Measurements from ENCODE around the gene CELF6.

DNA sequence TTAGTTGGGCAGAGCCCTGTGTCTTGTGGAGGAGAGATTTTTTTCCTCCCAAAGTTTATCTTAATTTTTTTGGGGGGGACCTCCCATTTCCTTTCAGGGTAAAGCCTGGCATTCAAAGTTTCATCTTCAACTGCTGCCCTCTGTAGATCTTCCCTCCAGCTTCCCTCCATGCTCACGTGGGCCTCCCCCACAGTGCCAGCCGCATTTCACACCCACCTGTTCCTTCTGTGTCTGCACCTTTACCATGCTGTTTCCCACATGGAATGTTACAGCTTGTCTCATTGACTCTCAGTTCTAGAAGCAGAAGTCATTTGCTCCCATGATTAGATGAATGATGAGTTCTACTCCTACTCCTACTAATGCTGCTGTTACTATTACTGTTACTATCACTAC, 6.5 kb downstream of the CELF6 start:
- TF ChIP-seq POLR2AphosphoS5 (IDR thresholded peaks at IDR 0.05; ENCODE audit: low read depth) (no peak), REST (IDR thresholded peaks at IDR 0.05; ENCODE audit: insufficient replicate concordance, low read depth) (no peak)
- TF ChIP-seq, protein P1, sequence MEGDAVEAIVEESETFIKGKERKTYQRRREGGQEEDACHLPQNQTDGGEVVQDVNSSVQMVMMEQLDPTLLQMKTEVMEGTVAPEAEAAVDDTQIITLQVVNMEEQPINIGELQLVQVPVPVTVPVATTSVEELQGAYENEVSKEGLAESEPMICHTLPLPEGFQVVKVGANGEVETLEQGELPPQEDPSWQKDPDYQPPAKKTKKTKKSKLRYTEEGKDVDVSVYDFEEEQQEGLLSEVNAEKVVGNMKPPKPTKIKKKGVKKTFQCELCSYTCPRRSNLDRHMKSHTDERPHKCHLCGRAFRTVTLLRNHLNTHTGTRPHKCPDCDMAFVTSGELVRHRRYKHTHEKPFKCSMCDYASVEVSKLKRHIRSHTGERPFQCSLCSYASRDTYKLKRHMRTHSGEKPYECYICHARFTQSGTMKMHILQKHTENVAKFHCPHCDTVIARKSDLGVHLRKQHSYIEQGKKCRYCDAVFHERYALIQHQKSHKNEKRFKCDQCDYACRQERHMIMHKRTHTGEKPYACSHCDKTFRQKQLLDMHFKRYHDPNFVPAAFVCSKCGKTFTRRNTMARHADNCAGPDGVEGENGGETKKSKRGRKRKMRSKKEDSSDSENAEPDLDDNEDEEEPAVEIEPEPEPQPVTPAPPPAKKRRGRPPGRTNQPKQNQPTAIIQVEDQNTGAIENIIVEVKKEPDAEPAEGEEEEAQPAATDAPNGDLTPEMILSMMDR (IDR thresholded peaks at IDR 0.05; ENCODE audit: insufficient read depth, low read length): no peak
